Cardiac fibroblast (primary cell): ENCODE measurements around the gene TMEM269.
"Not testable (repeated sequence)": the region's sequence is repeated elsewhere in the genome, so short reads cannot be mapped to it uniquely, and the experiment has no call there.

Experiments used
- DNase-seq, 2 donors: peaks; one replicate each; pipeline versions ENCODE4 v3.0.0 to v3.0.0-alpha.2; 2010; ENCODE audit warnings: low read depth in 2 of 2
- H3K4me3 ChIP-seq, 2 donors: replicated peaks in 1 of 2; 1 replicate in 1 of 2; 2 replicates in 1 of 2; pipeline ENCODE4 v1.5.1; 2011; ENCODE audit warnings: low read depth in 2 of 2, low read length in 2 of 2, mild to moderate bottlenecking in 2 of 2, moderate library complexity in 1 of 2
- CTCF ChIP-seq: IDR thresholded peaks from one replicate; pipeline ENCODE4 v1.5.1; 2011; ENCODE audit warnings: low read depth, mild to moderate bottlenecking, low read length, inconsistent platforms

The TMEM269 gene

GRCh38 chr1:42807056-42807668 is 22.4 kb downstream of the TMEM269 start:
- TF ChIP-seq CTCF: no peak
- no peak overlapping the region for H3K4me3 ChIP-seq
- no peak for DNase-seq

DNA sequence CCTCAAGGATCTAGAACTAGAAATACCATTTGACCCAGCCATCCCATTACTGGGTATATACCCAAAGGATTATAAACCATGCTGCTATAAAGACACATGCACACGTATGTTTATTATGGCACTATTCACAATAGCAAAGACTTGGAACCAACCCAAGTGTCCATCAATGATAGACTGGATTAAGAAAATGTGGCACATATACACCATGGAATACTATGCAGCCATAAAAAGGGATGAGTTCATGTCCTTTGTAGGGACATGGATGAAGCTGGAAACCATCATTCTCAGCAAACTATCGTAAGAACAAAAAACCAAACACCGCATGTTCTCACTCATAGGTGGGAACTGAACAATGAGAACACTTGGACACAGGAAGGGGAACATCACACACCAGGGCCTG is 30.0 kb downstream of the TMEM269 start:
- not testable (repeated sequence) for DNase-seq, H3K4me3 ChIP-seq

DNA sequence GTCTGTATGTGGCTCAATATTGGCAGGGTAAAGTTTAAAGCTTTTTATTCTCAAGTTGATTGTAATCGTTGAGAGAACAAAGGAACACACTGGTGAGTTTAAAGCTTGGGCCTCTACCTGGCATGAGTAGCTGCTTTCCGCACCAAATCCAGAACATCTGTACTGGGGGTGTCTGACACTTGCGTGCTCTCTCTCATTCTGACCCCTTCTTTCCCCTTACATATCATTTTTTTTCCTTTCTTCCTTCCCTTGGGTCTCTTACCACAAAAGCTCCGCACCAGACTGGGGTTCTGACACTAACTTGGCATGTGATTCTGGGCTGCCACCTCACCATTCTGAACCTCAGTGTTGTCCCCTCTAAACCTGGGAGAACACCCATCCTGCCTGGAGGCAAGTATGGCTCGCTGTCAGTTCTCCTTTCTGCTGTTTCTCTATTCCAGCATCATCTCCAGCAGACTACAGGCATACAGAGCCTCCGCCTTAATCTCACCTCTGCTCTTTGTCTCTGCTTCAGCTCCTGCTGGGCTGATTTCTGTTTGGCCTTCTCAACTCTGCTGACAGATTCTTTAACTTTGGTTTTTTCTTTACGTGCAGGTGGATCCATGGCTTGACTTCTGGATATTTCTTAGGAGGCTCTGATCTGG is 31.3 kb downstream of the TMEM269 start:
- DNase-seq: peak; percentile 10 to 15
- H3K4me3 ChIP-seq: peak overlapping the region; percentile 68 to 87

DNA sequence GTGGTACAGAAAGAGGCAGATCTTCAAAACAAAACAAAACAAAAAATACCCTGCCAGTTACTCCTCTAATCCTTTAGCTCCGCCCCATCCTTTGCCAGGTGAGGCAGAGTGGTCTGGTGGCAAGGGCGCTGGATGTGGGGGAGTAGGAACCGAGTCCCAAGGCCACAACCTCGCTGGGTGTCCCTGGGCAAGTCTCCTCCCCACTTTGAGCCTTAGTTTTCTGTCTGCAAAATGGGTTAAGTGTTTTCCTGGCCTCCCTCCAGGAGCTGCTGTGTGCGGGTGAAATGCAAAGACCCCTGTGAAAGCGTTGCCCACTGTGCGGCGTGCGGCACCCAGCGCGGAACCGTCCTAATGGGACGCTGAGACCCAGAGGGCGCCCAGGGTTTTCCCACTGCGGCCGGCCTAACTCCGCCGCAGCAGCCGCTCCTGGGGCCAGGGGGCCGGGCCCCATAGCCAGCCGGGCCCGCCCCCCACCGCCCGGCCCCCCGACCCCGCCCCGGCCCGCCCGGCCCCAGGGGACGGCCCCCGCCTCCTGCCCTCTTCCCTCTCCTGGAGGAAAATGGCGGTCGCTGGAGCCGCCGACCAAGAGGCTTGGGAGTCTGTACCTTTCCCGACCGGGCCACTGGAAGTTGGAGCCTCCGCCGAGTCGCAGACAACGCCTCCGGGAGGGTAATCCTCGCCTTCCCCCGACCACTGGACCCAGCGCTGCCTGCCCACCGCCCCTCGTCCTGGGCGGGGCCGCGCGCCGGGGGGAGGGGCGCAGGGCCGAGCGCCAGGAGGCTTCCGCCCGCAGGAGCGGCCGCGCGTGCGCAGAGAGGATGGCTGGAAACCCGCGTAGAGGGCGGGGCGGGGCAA is 32.0 kb downstream of the TMEM269 start, which contains the start of the genes ERMAP and SVBP:
Gene ERMAP (plus strand): TSS at position 538 of the 855 bp plus-strand sequence. CDS start 13,327 bp downstream, outside the sequence.
Gene SVBP (minus strand): TSS at position 813 of the 855 bp plus-strand sequence. CDS start 853 bp downstream, outside the sequence.
- TF ChIP-seq CTCF: no peak
- peak; percentile 89 to 91 for DNase-seq
- H3K4me3 ChIP-seq: peak within 1 kb of the TSS; percentile 68 to 87

More for the DNA sequence above, 31.3 kb downstream of the TMEM269 start:
- TF ChIP-seq CTCF: no peak

GRCh38 chr1:42817440-42817767 is 32.6 kb downstream of the TMEM269 start:
- peak overlapping the region; percentile 45 to 59 for H3K4me3 ChIP-seq
- DNase-seq: no peak
- TF ChIP-seq CTCF: no peak

- no peak overlapping the region for H3K4me3 ChIP-seq
- no peak for DNase-seq
- no peak for TF ChIP-seq CTCF
Measured at GRCh38 chr1:42817976-42818375, 33.2 kb downstream of the TMEM269 start.

- H3K4me3 ChIP-seq: no peak overlapping the region
- TF ChIP-seq CTCF: no peak
- DNase-seq: no peak
Measured at GRCh38 chr1:42820813-42821212, 36.0 kb downstream of the TMEM269 start.
